ENCODE measurements around the gene CCDC181.

Gene CCDC181

GRCh38 chr1:169392406-169392805, 34.9 kb downstream of the CCDC181 start:
- peak; percentile 40 for DNase-seq

- no peak for DNase-seq
These were observed 37.0 kb downstream of the CCDC181 start for GRCh38 chr1:169390303-169390702.

GRCh38 chr1:169387399-169387798, 39.9 kb downstream of the CCDC181 start:
- DNase-seq, result no peak

- DNase-seq, result no peak
These were observed 43.8 kb downstream of the CCDC181 start for GRCh38 chr1:169383449-169383848.

GRCh38 chr1:169381162-169381561, 46.1 kb downstream of the CCDC181 start:
- no peak for DNase-seq

- DNase-seq, result peak; percentile 56
These were observed 55.9 kb downstream of the CCDC181 start for GRCh38 chr1:169371404-169371803.

GRCh38 chr1:169368406-169368769, 58.9 kb downstream of the CCDC181 start:
- DNase-seq, result peak; percentile 70

- DNase-seq, result peak; percentile 99
These were observed 59.4 kb downstream of the CCDC181 start, which contains the start of the genes BLZF1 and NME7 for GRCh38 chr1:169367686-169368405. TSS of gene BLZF1 (plus strand) at chr1:169368195. CDS start at chr1:169369523, 1,328 bp downstream. TSS of gene NME7 (minus strand) at chr1:169367797. CDS start at chr1:169367710, 87 bp downstream.

GRCh38 chr1:169367096-169367685, 60.1 kb downstream of the CCDC181 start:
- DNase-seq, result no peak

GRCh38 chr1:169364948-169365347, 62.3 kb downstream of the CCDC181 start:
- DNase-seq, result no peak

GRCh38 chr1:169363046-169363730, 64.1 kb downstream of the CCDC181 start:
- DNase-seq, result no peak

GRCh38 chr1:169361281-169361680, 66.0 kb downstream of the CCDC181 start:
- DNase-seq, result no peak

- no peak for DNase-seq
These were observed 66.9 kb downstream of the CCDC181 start for GRCh38 chr1:169360415-169360814.

GRCh38 chr1:169348383-169349036, 78.8 kb downstream of the CCDC181 start:
- peak; percentile 52 for DNase-seq

- no peak for DNase-seq
These were observed 79.4 kb downstream of the CCDC181 start for GRCh38 chr1:169347688-169348382.

GRCh38 chr1:169346036-169346589, 81.2 kb downstream of the CCDC181 start:
- no peak for DNase-seq

GRCh38 chr1:169345511-169345910, 81.8 kb downstream of the CCDC181 start:
- DNase-seq, result no peak

Data from inflammatory macrophage treated with lipopolysaccharide for 4 hours (primary cell).